ENCODE data around the gene GRIN2B.

GRIN2B gene

GRCh38 chr12:13956060-13956590 is 25.3 kb downstream of the GRIN2B start:
- no peak for DNase-seq (ENCODE audit: low spot score)

- DNase-seq (ENCODE audit: low spot score): no peak
These were observed 29.3 kb downstream of the GRIN2B start for GRCh38 chr12:13952096-13952495.

- DNase-seq (ENCODE audit: low spot score): no peak
These were observed 30.9 kb downstream of the GRIN2B start for GRCh38 chr12:13950502-13950901.

GRCh38 chr12:13948621-13949020 is 32.8 kb downstream of the GRIN2B start:
- DNase-seq (ENCODE audit: low spot score): no peak

GRCh38 chr12:13947276-13947946 is 34.0 kb downstream of the GRIN2B start:
- DNase-seq (ENCODE audit: low spot score): no peak

GRCh38 chr12:13945641-13946040 is 35.8 kb downstream of the GRIN2B start:
- no peak for DNase-seq (ENCODE audit: low spot score)

- no peak for DNase-seq (ENCODE audit: low spot score)
These were observed 36.2 kb downstream of the GRIN2B start for GRCh38 chr12:13945236-13945635.

GRCh38 chr12:13942826-13943225 is 38.6 kb downstream of the GRIN2B start:
- no peak for DNase-seq (ENCODE audit: low spot score)

- no peak for DNase-seq (ENCODE audit: low spot score)
These were observed 39.8 kb downstream of the GRIN2B start for GRCh38 chr12:13941258-13942249.

- no peak for DNase-seq (ENCODE audit: low spot score)
These were observed 41.0 kb downstream of the GRIN2B start for GRCh38 chr12:13940335-13940865.

GRCh38 chr12:13937735-13938134 is 43.7 kb downstream of the GRIN2B start:
- DNase-seq (ENCODE audit: low spot score): no peak

- DNase-seq (ENCODE audit: low spot score): no peak
These were observed 46.2 kb downstream of the GRIN2B start for GRCh38 chr12:13935169-13935568.

Measured in CD4-positive, alpha-beta T cell treated with Interleukin-6 at 100 ng/mL for 8 hours (primary cell).